Neuronal stem cell (in vitro differentiated cells): Measurements from ENCODE around the gene GJD3.

Experiments used
- DNase-seq: peaks from one replicate; pipeline ENCODE4 v3.0.0-alpha.2; 2013; ENCODE audit warnings: low spot score
- H2AFZ ChIP-seq: one replicate; pipeline ENCODE4 v1.6.1; 2013; ENCODE audit warnings: mild to moderate bottlenecking, low read length, inconsistent platforms
- H2AK5ac ChIP-seq: 2 replicates; pipeline ENCODE4 v1.6.1; 2013; ENCODE audit warnings: low read depth, mild to moderate bottlenecking, inconsistent platforms, low read length, moderate library complexity, mixed read lengths
- H2BK120ac ChIP-seq: 2 replicates; pipeline ENCODE4 v1.6.1; 2013; ENCODE audit warnings: low read depth, mild to moderate bottlenecking, inconsistent platforms, low read length, moderate library complexity, mixed read lengths
- H2BK12ac ChIP-seq: one replicate; pipeline ENCODE4 v1.6.1; 2013; ENCODE audit warnings: low read length, inconsistent platforms
- H2BK15ac ChIP-seq: 2 replicates; pipeline ENCODE4 v1.6.1; 2013; ENCODE audit warnings: mild to moderate bottlenecking, low read length, inconsistent platforms, mixed read lengths
- H2BK5ac ChIP-seq: one replicate; pipeline ENCODE4 v1.6.1; 2013; ENCODE audit warnings: inconsistent platforms, mild to moderate bottlenecking, low read length, moderate library complexity
- H3K14ac ChIP-seq: one replicate; pipeline ENCODE4 v1.6.1; 2013; ENCODE audit warnings: low read length, inconsistent platforms
- H3K18ac ChIP-seq: 2 replicates; pipeline ENCODE4 v1.6.1; 2013; ENCODE audit warnings: low read length, inconsistent platforms
- H3K23ac ChIP-seq: 2 replicates; pipeline ENCODE4 v1.6.1; 2013; ENCODE audit warnings: low read depth, mild to moderate bottlenecking, mixed read lengths, low read length, inconsistent platforms; ENCODE audit not compliant: poor library complexity
- H3K27ac ChIP-seq: replicated peaks from 3 replicates; pipeline ENCODE4 v1.5.1; 2013; ENCODE audit warnings: low read length, inconsistent platforms
- H3K27me3 ChIP-seq, 3 experiments: 2 replicates each; pipeline ENCODE4 v1.6.1; 2013; ENCODE audit warnings: low read length in 3 of 3, mild to moderate bottlenecking in 2 of 3, inconsistent platforms in 1 of 3, low read depth in 1 of 3, mixed read lengths in 1 of 3, moderate library complexity in 1 of 3; ENCODE audit not compliant: control insufficient read depth in 3 of 3, insufficient read depth in 3 of 3
- H3K36me3 ChIP-seq, 2 donors: replicated peaks in 1 of 2; 2 replicates each; pipeline ENCODE4 v1.6.1; 2013; ENCODE audit warnings: low read length in 2 of 2; ENCODE audit not compliant: control insufficient read depth in 2 of 2, insufficient read depth in 2 of 2
- H3K4ac ChIP-seq: 2 replicates; pipeline ENCODE4 v1.6.1; 2013; ENCODE audit warnings: inconsistent platforms, mild to moderate bottlenecking, low read length, moderate library complexity
- H3K4me1 ChIP-seq, 2 donors: 1 replicate in 1 of 2; 2 replicates in 1 of 2; pipeline ENCODE4 v1.6.1; 2013; ENCODE audit warnings: low read length in 2 of 2, low read depth in 1 of 2; ENCODE audit not compliant: control insufficient read depth in 2 of 2, insufficient read depth in 1 of 2
- H3K4me2 ChIP-seq: one replicate; pipeline ENCODE4 v1.6.1; 2013; ENCODE audit warnings: mild to moderate bottlenecking, low read length, inconsistent platforms; ENCODE audit not compliant: insufficient read depth, poor library complexity, severe bottlenecking
- H3K4me3 ChIP-seq, 2 donors: 2 replicates each; pipeline ENCODE4 v1.5.1; 2013; ENCODE audit warnings: low read length in 2 of 2, mild to moderate bottlenecking in 2 of 2, inconsistent platforms in 1 of 2, moderate library complexity in 1 of 2
- H3K79me1 ChIP-seq: one replicate; pipeline ENCODE4 v1.6.1; 2013; ENCODE audit warnings: low read depth, mild to moderate bottlenecking, inconsistent platforms, low read length, moderate library complexity
- H3K9ac ChIP-seq: one replicate; pipeline ENCODE4 v1.6.1; 2013; ENCODE audit warnings: mild to moderate bottlenecking, low read depth, low read length, inconsistent platforms; ENCODE audit not compliant: poor library complexity
- H3K9me3 ChIP-seq, 2 donors: replicated peaks in 1 of 2; 2 replicates each; pipeline versions ENCODE3 to v1.6.1; 2013; ENCODE audit warnings: low read length in 2 of 2, mild to moderate bottlenecking in 2 of 2, inconsistent platforms in 1 of 2, low read depth in 1 of 2, mixed read lengths in 1 of 2, moderate library complexity in 1 of 2; ENCODE audit not compliant: control insufficient read depth in 2 of 2, insufficient read depth in 1 of 2
- H4K8ac ChIP-seq: one replicate; pipeline ENCODE4 v1.6.1; 2013; ENCODE audit warnings: low read depth, mild to moderate bottlenecking, inconsistent platforms, low read length, moderate library complexity
- H4K91ac ChIP-seq: one replicate; pipeline ENCODE4 v1.6.1; 2013; ENCODE audit warnings: low read length, low read depth, mild to moderate bottlenecking, inconsistent platforms; ENCODE audit not compliant: poor library complexity
- WGBS, 2 donors: extraction: QIAGEN DNeasy Blood & Tissue Kit; methylation state at CpG; one replicate each; pipeline ENCODE4 v1.1.7; 2013; ENCODE audit warnings: missing lambda C conversion rate in 2 of 2, mixed read lengths in 1 of 2; ENCODE audit not compliant: insufficient read length in 2 of 2, insufficient replicate concordance in 1 of 2; ENCODE audit errors: extremely low coverage in 2 of 2; 5-methylcytosine and 5-hydroxymethylcytosine counted together

GJD3 gene

DNA sequence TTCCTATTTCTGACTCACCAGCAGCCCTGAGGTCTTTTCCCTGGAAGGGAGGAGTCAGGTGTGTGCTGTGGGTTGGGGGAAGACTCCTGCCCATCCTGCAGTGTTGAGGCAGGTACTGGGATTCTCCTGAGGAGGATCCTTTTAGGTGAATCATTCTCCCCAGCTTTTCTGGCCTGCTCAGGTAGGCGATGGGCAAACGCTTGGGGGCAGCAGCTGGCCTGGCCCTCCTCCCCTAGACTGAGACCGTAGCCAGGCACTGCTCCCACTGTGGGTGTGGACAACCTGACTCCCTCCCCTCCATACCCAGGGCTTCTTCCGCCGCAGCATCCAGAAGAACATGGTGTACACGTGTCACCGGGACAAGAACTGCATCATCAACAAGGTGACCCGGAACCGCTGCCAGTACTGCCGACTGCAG lies 15.1 kb downstream of the GJD3 start:
- Histone ChIP-seq H3K4ac (peak overlapping the region; percentile 10), H2AFZ (no peak overlapping the region), H3K27me3 (peaks cover 0 to 3% (median 0%) of the 10 kb centered on the region in 3 experiments), H3K9me3 (no peaks in the 10 kb centered on the region), H3K23ac (peak overlapping the region; percentile 62), H2AK5ac (peak overlapping the region; percentile 81), H3K36me3 (peaks cover 10 to 34% of the 10 kb centered on the region in 2 donors), H3K18ac (peak overlapping the region; percentile 86), H3K9ac (peak overlapping the region; percentile 56), H3K79me1 (peaks cover 3% of the 10 kb centered on the region), H2BK120ac (no peak overlapping the region), H4K8ac (peak overlapping the region; percentile 53), H3K4me2 (no peak overlapping the region), H2BK5ac (peak overlapping the region; percentile 49), H3K4me3 (no peak overlapping the region), H3K4me1 (peaks cover 65% of the 10 kb centered on the region in 2 donors), H3K27ac (no peak overlapping the region), H4K91ac (no peak overlapping the region), H2BK15ac (peak overlapping the region; percentile 57), H2BK12ac (peak overlapping the region; percentile 88), H3K14ac (no peak overlapping the region)
- DNase-seq = no peak
- no CpG with 5 or more reads among the region's 10 CpGs for WGBS, 2 donors

- peak overlapping the region; percentile 57 for H2BK15ac ChIP-seq
- WGBS, 2 donors = no CpG with 5 or more reads among the region's 17 CpGs
These were observed 15.7 kb downstream of the GJD3 start for GRCh38 chr17:40348562-40349476.

DNA sequence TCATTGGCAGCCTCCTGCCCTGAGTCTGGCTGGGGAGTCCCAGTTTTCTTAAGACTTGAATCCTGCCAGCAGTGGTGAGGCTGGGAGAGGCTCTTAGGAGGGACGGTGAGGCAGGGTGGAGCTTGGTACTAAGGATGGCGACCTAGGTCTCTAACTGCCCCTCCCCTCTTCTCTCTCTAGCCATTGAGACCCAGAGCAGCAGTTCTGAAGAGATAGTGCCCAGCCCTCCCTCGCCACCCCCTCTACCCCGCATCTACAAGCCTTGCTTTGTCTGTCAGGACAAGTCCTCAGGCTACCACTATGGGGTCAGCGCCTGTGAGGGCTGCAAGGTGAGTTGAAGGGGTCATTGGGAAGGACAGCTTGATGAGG lies 16.4 kb downstream of the GJD3 start:
- peak overlapping the region; percentile 81 for H2AK5ac ChIP-seq
- peak overlapping the region; percentile 69 for H2BK12ac ChIP-seq
- H3K18ac ChIP-seq = peak overlapping the region; percentile 83
- H3K27me3 ChIP-seq = peaks cover 0 to 8% (median 0%) of the 10 kb centered on the region in 3 experiments
- peak overlapping the region; percentile 62 for H2BK5ac ChIP-seq
- H3K27ac ChIP-seq = no peak overlapping the region
- WGBS, 2 donors = no CpG with 5 or more reads among the region's 5 CpGs
- H2BK120ac ChIP-seq = no peak overlapping the region
- DNase-seq = no peak
- no peak overlapping the region for H3K9ac ChIP-seq
- no peak overlapping the region for H2AFZ ChIP-seq
- H2BK15ac ChIP-seq = peak overlapping the region; percentile 84
- peaks cover 76 to 79% of the 10 kb centered on the region in 2 donors for H3K4me1 ChIP-seq
- no peak overlapping the region for H3K4me2 ChIP-seq
- no peak overlapping the region for H4K91ac ChIP-seq
- no peak overlapping the region for H3K14ac ChIP-seq
- H3K9me3 ChIP-seq = no peaks in the 10 kb centered on the region
- no peak overlapping the region for H3K4me3 ChIP-seq
- H3K79me1 ChIP-seq = peaks cover 3% of the 10 kb centered on the region
- H3K36me3 ChIP-seq = peaks cover 8 to 26% of the 10 kb centered on the region in 2 donors
- H3K4ac ChIP-seq = no peak overlapping the region
- peak overlapping the region; percentile 87 for H3K23ac ChIP-seq
- no peak overlapping the region for H4K8ac ChIP-seq

More at GRCh38 chr17:40348562-40349476, 15.7 kb downstream of the GJD3 start:
- H3K9me3 ChIP-seq = no peaks in the 10 kb centered on the region
- DNase-seq = no peak
- H3K36me3 ChIP-seq = peaks cover 10 to 29% of the 10 kb centered on the region in 2 donors
- H3K14ac ChIP-seq = no peak overlapping the region
- H3K4me2 ChIP-seq = no peak overlapping the region
- H2BK12ac ChIP-seq = peak overlapping the region; percentile 69
- H3K79me1 ChIP-seq = peaks cover 3% of the 10 kb centered on the region
- peaks cover 0 to 3% (median 0%) of the 10 kb centered on the region in 3 experiments for H3K27me3 ChIP-seq
- peak overlapping the region; percentile 62 for H2BK5ac ChIP-seq
- peak overlapping the region; percentile 81 for H2AK5ac ChIP-seq
- H3K4me1 ChIP-seq = peaks cover 70 to 72% of the 10 kb centered on the region in 2 donors
- H3K27ac ChIP-seq = no peak overlapping the region
- H2BK120ac ChIP-seq = peak overlapping the region; percentile 34
- H3K9ac ChIP-seq = no peak overlapping the region
- H2AFZ ChIP-seq = no peak overlapping the region
- H3K4me3 ChIP-seq = no peak overlapping the region
- peak overlapping the region; percentile 59 for H3K18ac ChIP-seq
- H4K91ac ChIP-seq = peak overlapping the region; percentile 64
- H3K23ac ChIP-seq = peak overlapping the region; percentile 87
- H4K8ac ChIP-seq = no peak overlapping the region
- peak overlapping the region; percentile 1 for H3K4ac ChIP-seq
